Neural crest cell (in vitro differentiated cells): ENCODE measurements around the gene ATP6V0D1. TPM values are rescaled to one million over a fixed set of nuclear protein-coding genes. Genes with fewer than 3 reads are reported as not detected.
"Not testable (repeated sequence)": the region's sequence is repeated elsewhere in the genome, so short reads cannot be mapped to it uniquely, and the experiment has no call there.

Experiments
- DNase-seq: peaks from one replicate; pipeline ENCODE4 v3.0.0; 2021; ENCODE audit warnings: low read depth, mixed read lengths, low spot score
- H3K27ac Mint-ChIP-seq: one replicate; pipeline ENCODE4 v1.8.0; 2021; ENCODE audit warnings: mild to moderate bottlenecking, mixed read lengths; ENCODE audit not compliant: unreplicated experiment
- H3K27me3 Mint-ChIP-seq: 2 replicates; pipeline ENCODE4 v1.8.0; 2021; ENCODE audit warnings: low read depth, mild to moderate bottlenecking, mixed read lengths
- H3K36me3 Mint-ChIP-seq: 2 replicates; pipeline ENCODE4 v1.8.0; 2021; ENCODE audit warnings: low read depth, mild to moderate bottlenecking, mixed read lengths
- H3K4me1 Mint-ChIP-seq: 2 replicates; pipeline ENCODE4 v1.8.0; 2021; ENCODE audit warnings: mixed read lengths
- H3K4me3 Mint-ChIP-seq: one replicate; pipeline ENCODE4 v1.8.0; 2021; ENCODE audit warnings: mild to moderate bottlenecking, mixed read lengths
- H3K9me3 Mint-ChIP-seq: 2 replicates; pipeline ENCODE4 v1.8.0; 2021; ENCODE audit warnings: mixed read lengths
- CTCF ChIP-seq: fragments of 200-600 bp; sonication (generic); conservative IDR thresholded peaks from 2 replicates; pipeline ENCODE4 v1.5.0; 2021; ENCODE audit warnings: antibody characterized with exemption, mild to moderate bottlenecking
- total RNA-seq: library from RNA; stranded (reverse); gene quantifications from 2 replicates; pipeline ENCODE4 v1.2.1, GENCODE V29; 2021

Gene ATP6V0D1
- total RNA-seq, 1 donor from 2014 or later: 54.7 TPM

GRCh38 chr16:67518676-67519075 is 37.7 kb upstream of the ATP6V0D1 start:
- DNase-seq: no peak
- Mint-ChIP-seq H3K36me3 (no peaks in the 10 kb centered on the region), H3K27ac (no peak overlapping the region), H3K27me3 (peaks cover 9% of the 10 kb centered on the region), H3K4me1 (peaks cover 15% of the 10 kb centered on the region), H3K9me3 (no peaks in the 10 kb centered on the region), H3K4me3 (no peak overlapping the region)
- no peak for TF ChIP-seq CTCF

GRCh38 chr16:67517661-67518423 is 36.9 kb upstream of the ATP6V0D1 start:
- Mint-ChIP-seq H3K9me3 (no peaks in the 10 kb centered on the region), H3K4me3 (no peak overlapping the region), H3K27ac (no peak overlapping the region), H3K36me3 (no peaks in the 10 kb centered on the region), H3K27me3 (peaks cover 9% of the 10 kb centered on the region), H3K4me1 (peaks cover 15% of the 10 kb centered on the region)
- TF ChIP-seq CTCF: no peak
- DNase-seq: no peak

- no peak for DNase-seq
- no peaks in the 10 kb centered on the region for H3K36me3 Mint-ChIP-seq
- TF ChIP-seq CTCF: no peak
- peaks cover 9% of the 10 kb centered on the region for H3K27me3 Mint-ChIP-seq
- H3K4me1 Mint-ChIP-seq: peaks cover 15% of the 10 kb centered on the region
- no peaks in the 10 kb centered on the region for H3K9me3 Mint-ChIP-seq
- H3K4me3 Mint-ChIP-seq: no peak overlapping the region
- no peak overlapping the region for H3K27ac Mint-ChIP-seq
Measured at GRCh38 chr16:67517155-67517445, 36.1 kb upstream of the ATP6V0D1 start.

GRCh38 chr16:67516296-67517154 is 35.6 kb upstream of the ATP6V0D1 start:
- peaks cover 7% of the 10 kb centered on the region for H3K27me3 Mint-ChIP-seq
- no peak overlapping the region for H3K27ac Mint-ChIP-seq
- H3K4me3 Mint-ChIP-seq: no peak overlapping the region
- no peaks in the 10 kb centered on the region for H3K9me3 Mint-ChIP-seq
- no peaks in the 10 kb centered on the region for H3K36me3 Mint-ChIP-seq
- no peak for TF ChIP-seq CTCF
- H3K4me1 Mint-ChIP-seq: peaks cover 12% of the 10 kb centered on the region
- DNase-seq: no peak

GRCh38 chr16:67514382-67514828 is 33.4 kb upstream of the ATP6V0D1 start:
- peaks cover 1% of the 10 kb centered on the region for H3K27me3 Mint-ChIP-seq
- no peak overlapping the region for H3K27ac Mint-ChIP-seq
- peak; percentile 72 for DNase-seq
- H3K4me3 Mint-ChIP-seq: no peak overlapping the region
- H3K4me1 Mint-ChIP-seq: peaks cover 4% of the 10 kb centered on the region
- peak; percentile 77 for TF ChIP-seq CTCF
- H3K36me3 Mint-ChIP-seq: no peaks in the 10 kb centered on the region
- no peaks in the 10 kb centered on the region for H3K9me3 Mint-ChIP-seq

GRCh38 chr16:67513892-67514291 is 32.9 kb upstream of the ATP6V0D1 start:
- H3K9me3 Mint-ChIP-seq, H3K27me3 Mint-ChIP-seq, DNase-seq, H3K27ac Mint-ChIP-seq, H3K4me1 Mint-ChIP-seq, H3K36me3 Mint-ChIP-seq, H3K4me3 Mint-ChIP-seq: not testable (repeated sequence)
